ENCODE data around the gene CASP2. TPM values are rescaled to one million over a fixed set of nuclear protein-coding genes. Genes with fewer than 3 reads are reported as not detected.

The CASP2 gene
- polyA plus RNA-seq, 1 donor (not counting 4 experiments of a cell fraction or from before 2014, with no cell fraction given), result 12.8 TPM

- H3K4me2 ChIP-seq (ENCODE audit: control insufficient read depth, extremely low read depth, insufficient read depth, low read depth, low read length), result no peak overlapping the region
- no peak overlapping the region for H2AFZ ChIP-seq (ENCODE audit: control insufficient read depth, low read length)
- DNase-seq (ENCODE audit: low read depth, low spot score) (no peak), FAIRE-seq (no peak)
- dilution Hi-C loops (cut with MboI; ENCODE audit: extremely low pct_ligation_motif_present, low sequenced_read_pairs), result no loop called here
- no peaks in the 10 kb centered on the region for H3K79me2 ChIP-seq (ENCODE audit: control insufficient read depth, insufficient read depth, low read length)
- H3K27ac ChIP-seq (ENCODE audit: control insufficient read depth, insufficient read depth, low read length), result no peak overlapping the region
- H3K36me3 ChIP-seq (ENCODE audit: control insufficient read depth in 2 of 2, extremely low read depth in 1 of 2, insufficient read depth in 2 of 2, low read length in 2 of 2), result no peaks in the 10 kb centered on the region
- H3K9me1 ChIP-seq (ENCODE audit: control insufficient read depth, extremely low read depth, insufficient read depth, low read length), result no peaks in the 10 kb centered on the region
- TF ChIP-seq CTCF (optimal IDR thresholded peaks at IDR 0.05 in 1 of 3, IDR thresholded peaks at IDR 0.05 in 1 of 3, conservative IDR thresholded peaks at IDR 0.05 in 1 of 3; ENCODE audit: extremely low read depth in 1 of 3, insufficient read depth in 2 of 3, low read length in 3 of 3), result no peak
- TF ChIP-seq EZH2 (IDR thresholded peaks at IDR 0.05; ENCODE audit: low read length), result no peak
- H3K4me1 ChIP-seq (ENCODE audit: control insufficient read depth, extremely low read depth, insufficient read depth, low read length), result peaks cover 16% of the 10 kb centered on the region
- no peak overlapping the region for H3K9ac ChIP-seq (ENCODE audit: control insufficient read depth, extremely low read depth, insufficient read depth, low read length)
- no peaks in the 10 kb centered on the region for H3K27me3 ChIP-seq (ENCODE audit: control insufficient read depth, extremely low read depth, insufficient read depth, low read length)
- H4K20me1 ChIP-seq (ENCODE audit: control insufficient read depth, extremely low read depth, insufficient read depth, low read length), result no peaks in the 10 kb centered on the region
- H3K9me3 ChIP-seq (ENCODE audit: control insufficient read depth, low read depth, low read length), result no peaks in the 10 kb centered on the region
- no peak overlapping the region for H3K4me3 ChIP-seq (ENCODE audit: control insufficient read depth in 2 of 3, extremely low read depth in 1 of 3, insufficient read depth in 2 of 3, low read depth in 1 of 3, low read length in 3 of 3)
Observed at GRCh38 chr7:143250199-143250598, 38.0 kb upstream of the CASP2 start.

GRCh38 chr7:143250822-143251221 is 37.3 kb upstream of the CASP2 start:
- H3K4me1 ChIP-seq (ENCODE audit: control insufficient read depth, extremely low read depth, insufficient read depth, low read length), result peaks cover 11% of the 10 kb centered on the region
- H3K79me2 ChIP-seq (ENCODE audit: control insufficient read depth, insufficient read depth, low read length), result no peaks in the 10 kb centered on the region
- H3K9me3 ChIP-seq (ENCODE audit: control insufficient read depth, low read depth, low read length), result no peaks in the 10 kb centered on the region
- H3K36me3 ChIP-seq (ENCODE audit: control insufficient read depth in 2 of 2, extremely low read depth in 1 of 2, insufficient read depth in 2 of 2, low read length in 2 of 2), result no peaks in the 10 kb centered on the region
- no peak overlapping the region for H3K4me3 ChIP-seq (ENCODE audit: control insufficient read depth in 2 of 3, extremely low read depth in 1 of 3, insufficient read depth in 2 of 3, low read depth in 1 of 3, low read length in 3 of 3)
- no peak overlapping the region for H2AFZ ChIP-seq (ENCODE audit: control insufficient read depth, low read length)
- no peaks in the 10 kb centered on the region for H3K27me3 ChIP-seq (ENCODE audit: control insufficient read depth, extremely low read depth, insufficient read depth, low read length)
- no peak overlapping the region for H3K9ac ChIP-seq (ENCODE audit: control insufficient read depth, extremely low read depth, insufficient read depth, low read length)
- no peak overlapping the region for H3K27ac ChIP-seq (ENCODE audit: control insufficient read depth, insufficient read depth, low read length)
- no peak for TF ChIP-seq CTCF (optimal IDR thresholded peaks at IDR 0.05 in 1 of 3, IDR thresholded peaks at IDR 0.05 in 1 of 3, conservative IDR thresholded peaks at IDR 0.05 in 1 of 3; ENCODE audit: extremely low read depth in 1 of 3, insufficient read depth in 2 of 3, low read length in 3 of 3)
- no peak for TF ChIP-seq EZH2 (IDR thresholded peaks at IDR 0.05; ENCODE audit: low read length)
- FAIRE-seq, result no peak
- H4K20me1 ChIP-seq (ENCODE audit: control insufficient read depth, extremely low read depth, insufficient read depth, low read length), result no peaks in the 10 kb centered on the region
- H3K9me1 ChIP-seq (ENCODE audit: control insufficient read depth, extremely low read depth, insufficient read depth, low read length), result no peaks in the 10 kb centered on the region
- peak overlapping the region; percentile 41 for H3K4me2 ChIP-seq (ENCODE audit: control insufficient read depth, extremely low read depth, insufficient read depth, low read depth, low read length)
- no peak for DNase-seq (ENCODE audit: low read depth, low spot score)
- dilution Hi-C loops (cut with MboI; ENCODE audit: extremely low pct_ligation_motif_present, low sequenced_read_pairs), result no loop called here

All from keratinocyte (primary cell).